A375 (cell line): ENCODE results near the gene SARDH. TPM values are rescaled to one million over a fixed set of nuclear protein-coding genes. Genes with fewer than 3 reads are reported as not detected.

Source experiments
- total RNA-seq: library from RNA; depleted of rRNA; stranded (reverse); fragments of >200 nt; shearing (Covaris generic); gene quantifications from 2 replicates; pipeline ENCODE4 v1.2.3, GENCODE V29; 2014; rRNA removed

SARDH gene
- total RNA-seq: 0.08 and 0.26 TPM in 2 replicates

GRCh38 chr9:133737774-133738639 is at the start of gene SARDH:
TSS of gene SARDH (minus strand) at chr9:133738352. CDS start at chr9:133734173, 4,179 bp downstream.

GRCh38 chr9:133635533-133636531 is 102.3 kb downstream of the SARDH start, which contains the start of gene DBH:
TSS of gene DBH (plus strand) at chr9:133636363. CDS start at chr9:133636372, 9 bp downstream.

Other genes with a start within 250 kb of the SARDH start
- not detected in 2 replicates for gene MYMK, start 213.4 kb downstream of the SARDH start, total RNA-seq
- not detected in 2 replicates for gene ADAMTSL2, start 203.6 kb downstream of the SARDH start, total RNA-seq
- gene FAM163B, start 129.0 kb downstream of the SARDH start, total RNA-seq: not detected in 2 replicates
- not detected in 2 replicates for gene DBH, start 102.0 kb downstream of the SARDH start, total RNA-seq